Measurements from ENCODE around the gene C16orf46. TPM values are rescaled to one million over a fixed set of nuclear protein-coding genes. Genes with fewer than 3 reads are reported as not detected.

C16orf46 gene
- total and polyA plus RNA-seq, 9 of the 15 experiments (the other 6 are each of a cell fraction or from before 2014, with no cell fraction given) = 0.10 to 0.98 (median 0.41) TPM; not detected in 1

DNA sequence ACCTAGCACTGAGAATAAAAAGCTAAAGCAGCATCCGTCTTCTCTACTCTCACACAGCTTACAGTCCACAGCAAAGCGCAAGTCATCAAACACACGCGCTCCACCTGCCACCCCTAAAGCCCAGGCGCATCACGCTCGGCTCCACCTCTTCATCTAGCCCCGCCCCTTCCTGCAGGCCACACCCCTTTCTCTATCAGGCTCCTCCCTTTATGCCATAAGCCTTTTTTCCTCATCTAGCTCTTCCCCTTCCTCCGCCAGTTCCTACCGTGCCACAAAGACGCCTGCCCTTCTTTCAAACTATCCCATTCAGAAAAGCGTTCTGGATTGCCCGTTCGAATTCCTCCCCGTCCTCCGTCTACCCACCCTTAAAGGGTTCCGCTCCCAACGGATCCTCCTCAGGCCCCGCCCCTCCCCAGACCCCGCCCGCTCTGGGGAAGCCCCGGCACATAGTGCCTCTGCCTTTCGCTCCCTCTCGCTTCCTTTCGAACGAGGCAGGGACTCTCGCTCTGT is 417 bp downstream of the C16orf46 start (continued):
- no peak for TF ChIP-seq CBFA2T3 (IDR thresholded peaks at IDR 0.05)
- no peak for TF ChIP-seq HMG20B (CRISPR knock-in tag; IDR thresholded peaks at IDR 0.05)
- no peak for TF ChIP-seq SMAD2 (IDR thresholded peaks at IDR 0.05; ENCODE audit: low read depth, low read length)
- TF ChIP-seq ZNF311 (CRISPR knock-in tag; IDR thresholded peaks at IDR 0.05) = no peak
- TF ChIP-seq HDAC6 (IDR thresholded peaks at IDR 0.05; ENCODE audit: low read depth, low read length) = no peak
- TF ChIP-seq CBX1 (IDR thresholded peaks at IDR 0.05; ENCODE audit: low read depth) = no peak
- TF ChIP-seq, protein P1, sequence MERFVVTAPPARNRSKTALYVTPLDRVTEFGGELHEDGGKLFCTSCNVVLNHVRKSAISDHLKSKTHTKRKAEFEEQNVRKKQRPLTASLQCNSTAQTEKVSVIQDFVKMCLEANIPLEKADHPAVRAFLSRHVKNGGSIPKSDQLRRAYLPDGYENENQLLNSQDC (CRISPR knock-in tag; IDR thresholded peaks at IDR 0.05) = no peak
- TF ChIP-seq BRD4 (IDR thresholded peaks at IDR 0.05) = no peak
- TF ChIP-seq SREBF1 (IDR thresholded peaks at IDR 0.05; ENCODE audit: borderline replicate concordance, low read depth, low read length) = no peak
- TF ChIP-seq GTF2F1 (IDR thresholded peaks at IDR 0.05; ENCODE audit: low read depth, low read length) = no peak; the same call in 1 of the 2 replicates
- no peak for TF ChIP-seq NELFE (IDR thresholded peaks at IDR 0.05; ENCODE audit: insufficient read depth, insufficient read length)
- TF ChIP-seq ZBTB7A (IDR thresholded peaks at IDR 0.05; ENCODE audit: borderline replicate concordance, control insufficient read depth, low read depth, low read length) = no peak
- TF ChIP-seq ZNF174 (CRISPR knock-in tag; IDR thresholded peaks at IDR 0.05) = no peak
- TF ChIP-seq HCFC1 (IDR thresholded peaks at IDR 0.05; ENCODE audit: low read depth, low read length) = no peak
- TF ChIP-seq RBM34 (IDR thresholded peaks at IDR 0.05; ENCODE audit: borderline replicate concordance, insufficient read depth, low read length) = no peak
- TF ChIP-seq NRF1 (conservative IDR thresholded peaks at IDR 0.05 in 1 of 2, IDR thresholded peaks at IDR 0.05 in 1 of 2) = peak; percentile 77 to 83
- no peak for TF ChIP-seq ZNF586 (CRISPR knock-in tag; conservative IDR thresholded peaks at IDR 0.05)
- no peak for TF ChIP-seq CHAMP1 (IDR thresholded peaks at IDR 0.05)
- no peak; the same call in 1 of the 2 replicates for TF ChIP-seq LEF1 (IDR thresholded peaks at IDR 0.05)
- TF ChIP-seq USF1 (CRISPR knock-in tag; IDR thresholded peaks at IDR 0.05) = peak; percentile 35
- no peak for TF ChIP-seq COPS2 (conservative IDR thresholded peaks at IDR 0.05)
- TF ChIP-seq PURB (CRISPR knock-in tag; IDR thresholded peaks at IDR 0.05; ENCODE audit: low read depth) = no peak
- TF ChIP-seq NONO (IDR thresholded peaks at IDR 0.05; ENCODE audit: low read depth in 2 of 2, low read length in 1 of 2) = no peak
- TF ChIP-seq GABPB2 (CRISPR knock-in tag; conservative IDR thresholded peaks at IDR 0.05) = no peak
- TF ChIP-seq, protein P2, sequence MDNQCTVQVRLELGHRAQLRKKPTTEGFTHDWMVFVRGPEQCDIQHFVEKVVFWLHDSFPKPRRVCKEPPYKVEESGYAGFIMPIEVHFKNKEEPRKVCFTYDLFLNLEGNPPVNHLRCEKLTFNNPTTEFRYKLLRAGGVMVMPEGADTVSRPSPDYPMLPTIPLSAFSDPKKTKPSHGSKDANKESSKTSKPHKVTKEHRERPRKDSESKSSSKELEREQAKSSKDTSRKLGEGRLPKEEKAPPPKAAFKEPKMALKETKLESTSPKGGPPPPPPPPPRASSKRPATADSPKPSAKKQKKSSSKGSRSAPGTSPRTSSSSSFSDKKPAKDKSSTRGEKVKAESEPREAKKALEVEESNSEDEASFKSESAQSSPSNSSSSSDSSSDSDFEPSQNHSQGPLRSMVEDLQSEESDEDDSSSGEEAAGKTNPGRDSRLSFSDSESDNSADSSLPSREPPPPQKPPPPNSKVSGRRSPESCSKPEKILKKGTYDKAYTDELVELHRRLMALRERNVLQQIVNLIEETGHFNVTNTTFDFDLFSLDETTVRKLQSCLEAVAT (IDR thresholded peaks at IDR 0.05) = 0 out of 4 replicates have a peak, but pooled peaks of 1 of the 2 experiments have one; percentile 65
